OCI-LY1 (cell line): ENCODE results near the gene ARAF.

ENCODE experiments used
- H2AFZ ChIP-seq: fragments of 200-600 bp; sonication (generic), shearing (Covaris generic); 2 replicates; pipeline ENCODE4 v1.6.0; 2014; ENCODE audit warnings: antibody characterized with exemption, mild to moderate bottlenecking, low read length
- H3F3A ChIP-seq: fragments of 200-600 bp; sonication (generic), shearing (Covaris generic); 2 replicates; pipeline ENCODE4 v1.6.0; 2014; ENCODE audit warnings: mild to moderate bottlenecking, antibody characterized with exemption, low read length, moderate library complexity; ENCODE audit not compliant: insufficient read depth
- H3K27ac ChIP-seq: fragments of 200-600 bp; sonication (generic); 2 replicates; pipeline ENCODE4 v1.5.1; 2014; ENCODE audit warnings: low read length, mixed run types, mild to moderate bottlenecking, low read depth; ENCODE audit not compliant: poor library complexity, severe bottlenecking
- H3K27me3 ChIP-seq: fragments of 200-600 bp; sonication (generic); 2 replicates; pipeline ENCODE4 v1.6.0; 2014; ENCODE audit warnings: antibody characterized with exemption, mild to moderate bottlenecking, low read length, moderate library complexity; ENCODE audit not compliant: insufficient read depth
- H3K36me3 ChIP-seq: fragments of 200-600 bp; sonication (generic); 2 replicates; pipeline ENCODE4 v1.6.1; 2014; ENCODE audit warnings: mild to moderate bottlenecking, antibody characterized with exemption, low read length, moderate library complexity, mixed read lengths; ENCODE audit not compliant: insufficient read depth
- H3K4me1 ChIP-seq: fragments of 200-600 bp; sonication (generic); 2 replicates; pipeline ENCODE4 v1.5.1; 2014; ENCODE audit warnings: mild to moderate bottlenecking, low read length, moderate library complexity; ENCODE audit not compliant: insufficient read depth, severe bottlenecking
- H3K4me2 ChIP-seq: fragments of 200-600 bp; sonication (generic), shearing (Covaris generic); 2 replicates; pipeline ENCODE4 v1.6.1; 2014; ENCODE audit warnings: low read length
- H3K4me3 ChIP-seq: fragments of 200-600 bp; sonication (generic); 2 replicates; pipeline ENCODE4 v1.5.1; 2014; ENCODE audit warnings: low read length, low read depth, mild to moderate bottlenecking, mixed read lengths; ENCODE audit not compliant: poor library complexity, severe bottlenecking
- H3K79me2 ChIP-seq: fragments of 200-600 bp; shearing (Covaris generic); 2 replicates; pipeline ENCODE4 v1.6.1; 2016; ENCODE audit warnings: mixed run types, low read length, mixed read lengths; ENCODE audit not compliant: insufficient read depth
- H3K9ac ChIP-seq: fragments of 200-600 bp; sonication (generic), shearing (Covaris generic); 2 replicates; pipeline ENCODE4 v1.6.1; 2014; ENCODE audit warnings: mild to moderate bottlenecking, low read length, mixed read lengths
- H3K9me2 ChIP-seq: fragments of 200-600 bp; sonication (generic), shearing (Covaris generic); 2 replicates; pipeline ENCODE4 v1.6.1; 2014; ENCODE audit warnings: low read depth, mild to moderate bottlenecking, low read length, mixed read lengths
- H3K9me3 ChIP-seq: fragments of 200-600 bp; shearing (Covaris generic); 2 replicates; pipeline ENCODE4 v1.6.1; 2014; ENCODE audit warnings: low read length, mixed read lengths
- H4K20me1 ChIP-seq: fragments of 200-600 bp; sonication (generic), shearing (Covaris generic); 2 replicates; pipeline ENCODE4 v1.6.0; 2016; ENCODE audit warnings: mild to moderate bottlenecking, low read length; ENCODE audit not compliant: insufficient read depth
- EZH2 ChIP-seq: fragments of 200-600 bp; sonication (generic), shearing (Covaris generic); IDR thresholded peaks from 2 replicates; pipeline ENCODE4 v1.8.0; 2017; ENCODE audit warnings: borderline replicate concordance, mixed run types, mild to moderate bottlenecking, antibody characterized with exemption, low read length, moderate library complexity, mixed read lengths
- TF ChIP-seq, protein P1 (sequence below): fragments of 200-600 bp; sonication (generic), shearing (Covaris generic); IDR thresholded peaks from 2 replicates; pipeline ENCODE4 v1.5.1; 2017; ENCODE audit warnings: mild to moderate bottlenecking, antibody characterized with exemption, low read length, moderate library complexity, mixed read lengths

Gene ARAF

DNA sequence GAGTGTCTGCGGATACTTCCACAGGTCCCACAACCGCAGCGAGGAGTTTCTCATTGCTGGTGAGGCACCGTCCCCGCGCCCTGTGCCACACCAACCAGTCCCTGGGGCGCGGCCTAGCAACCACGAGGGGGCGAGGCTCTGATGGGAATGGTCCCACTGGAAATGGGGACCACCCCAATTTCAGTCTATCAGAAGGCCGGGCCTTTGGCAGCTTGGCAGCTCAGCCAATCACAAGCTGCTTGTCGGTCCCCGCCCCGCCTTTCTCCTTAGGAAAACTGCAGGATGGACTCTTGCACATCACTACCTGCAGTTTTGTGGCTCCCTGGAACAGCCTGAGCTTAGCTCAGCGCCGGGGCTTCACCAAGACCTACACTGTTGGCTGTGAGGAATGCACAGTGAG, 24.3 kb downstream of the ARAF start:
- no peaks in the 10 kb centered on the region for H3K9me3 ChIP-seq
- H3K4me2 ChIP-seq, result no peak overlapping the region
- H3K79me2 ChIP-seq, result no peaks in the 10 kb centered on the region
- no peaks in the 10 kb centered on the region for H3K4me1 ChIP-seq
- H3K9me2 ChIP-seq, result no peaks in the 10 kb centered on the region
- H3K27me3 ChIP-seq, result no peaks in the 10 kb centered on the region
- TF ChIP-seq, protein P1, sequence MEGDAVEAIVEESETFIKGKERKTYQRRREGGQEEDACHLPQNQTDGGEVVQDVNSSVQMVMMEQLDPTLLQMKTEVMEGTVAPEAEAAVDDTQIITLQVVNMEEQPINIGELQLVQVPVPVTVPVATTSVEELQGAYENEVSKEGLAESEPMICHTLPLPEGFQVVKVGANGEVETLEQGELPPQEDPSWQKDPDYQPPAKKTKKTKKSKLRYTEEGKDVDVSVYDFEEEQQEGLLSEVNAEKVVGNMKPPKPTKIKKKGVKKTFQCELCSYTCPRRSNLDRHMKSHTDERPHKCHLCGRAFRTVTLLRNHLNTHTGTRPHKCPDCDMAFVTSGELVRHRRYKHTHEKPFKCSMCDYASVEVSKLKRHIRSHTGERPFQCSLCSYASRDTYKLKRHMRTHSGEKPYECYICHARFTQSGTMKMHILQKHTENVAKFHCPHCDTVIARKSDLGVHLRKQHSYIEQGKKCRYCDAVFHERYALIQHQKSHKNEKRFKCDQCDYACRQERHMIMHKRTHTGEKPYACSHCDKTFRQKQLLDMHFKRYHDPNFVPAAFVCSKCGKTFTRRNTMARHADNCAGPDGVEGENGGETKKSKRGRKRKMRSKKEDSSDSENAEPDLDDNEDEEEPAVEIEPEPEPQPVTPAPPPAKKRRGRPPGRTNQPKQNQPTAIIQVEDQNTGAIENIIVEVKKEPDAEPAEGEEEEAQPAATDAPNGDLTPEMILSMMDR, result no peak
- TF ChIP-seq EZH2, result no peak
- no peak overlapping the region for H3K27ac ChIP-seq
- no peak overlapping the region for H2AFZ ChIP-seq
- H3K9ac ChIP-seq, result no peak overlapping the region
- no peaks in the 10 kb centered on the region for H4K20me1 ChIP-seq
- no peaks in the 10 kb centered on the region for H3F3A ChIP-seq
- no peaks in the 10 kb centered on the region for H3K36me3 ChIP-seq
- H3K4me3 ChIP-seq, result no peak overlapping the region

DNA sequence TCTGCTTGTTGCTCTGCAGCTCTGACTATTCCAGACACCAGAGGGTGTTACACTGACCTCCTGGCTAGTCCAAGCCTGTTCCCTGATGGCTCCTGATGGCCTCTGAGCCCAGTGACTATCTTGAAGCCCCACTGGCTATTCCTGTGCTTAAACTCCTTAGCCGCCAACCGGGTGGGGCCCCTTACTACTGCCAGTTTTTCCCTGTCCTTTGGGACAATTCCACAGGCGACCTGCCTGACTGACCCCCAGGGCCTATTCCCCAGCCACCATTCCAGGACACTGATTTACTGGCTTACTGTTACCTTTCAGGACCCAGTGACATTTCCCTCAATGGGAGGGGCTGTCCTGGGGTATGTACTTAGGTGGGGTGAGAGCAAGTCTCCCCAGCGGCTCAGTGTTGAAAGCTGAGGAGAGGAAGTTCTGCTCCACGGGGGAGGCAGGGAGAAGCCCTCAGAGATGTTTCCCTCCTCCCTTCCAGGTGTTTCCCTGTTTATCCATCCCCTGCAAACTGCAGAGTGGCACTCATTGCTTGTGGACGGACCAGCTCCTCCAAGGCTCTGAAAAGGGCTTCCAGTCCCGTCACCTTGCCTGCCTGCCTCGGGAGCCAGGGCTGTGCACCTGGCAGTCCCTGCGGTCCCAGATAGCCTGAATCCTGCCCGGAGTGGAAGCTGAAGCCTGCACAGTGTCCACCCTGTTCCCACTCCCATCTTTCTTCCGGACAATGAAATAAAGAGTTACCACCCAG, 25.2 kb downstream of the ARAF start:
- H3K4me3 ChIP-seq, result no peak overlapping the region
- no peak overlapping the region for H2AFZ ChIP-seq
- no peak overlapping the region for H3K9ac ChIP-seq
- no peak overlapping the region for H3K4me2 ChIP-seq
- TF ChIP-seq, protein P1, result no peak
- TF ChIP-seq EZH2, result no peak
- H4K20me1 ChIP-seq, result no peaks in the 10 kb centered on the region
- H3K4me1 ChIP-seq, result no peaks in the 10 kb centered on the region
- H3K27me3 ChIP-seq, result no peaks in the 10 kb centered on the region
- no peaks in the 10 kb centered on the region for H3K36me3 ChIP-seq
- no peaks in the 10 kb centered on the region for H3F3A ChIP-seq
- H3K27ac ChIP-seq, result no peak overlapping the region
- H3K9me2 ChIP-seq, result no peaks in the 10 kb centered on the region
- H3K79me2 ChIP-seq, result no peaks in the 10 kb centered on the region
- H3K9me3 ChIP-seq, result no peaks in the 10 kb centered on the region

DNA sequence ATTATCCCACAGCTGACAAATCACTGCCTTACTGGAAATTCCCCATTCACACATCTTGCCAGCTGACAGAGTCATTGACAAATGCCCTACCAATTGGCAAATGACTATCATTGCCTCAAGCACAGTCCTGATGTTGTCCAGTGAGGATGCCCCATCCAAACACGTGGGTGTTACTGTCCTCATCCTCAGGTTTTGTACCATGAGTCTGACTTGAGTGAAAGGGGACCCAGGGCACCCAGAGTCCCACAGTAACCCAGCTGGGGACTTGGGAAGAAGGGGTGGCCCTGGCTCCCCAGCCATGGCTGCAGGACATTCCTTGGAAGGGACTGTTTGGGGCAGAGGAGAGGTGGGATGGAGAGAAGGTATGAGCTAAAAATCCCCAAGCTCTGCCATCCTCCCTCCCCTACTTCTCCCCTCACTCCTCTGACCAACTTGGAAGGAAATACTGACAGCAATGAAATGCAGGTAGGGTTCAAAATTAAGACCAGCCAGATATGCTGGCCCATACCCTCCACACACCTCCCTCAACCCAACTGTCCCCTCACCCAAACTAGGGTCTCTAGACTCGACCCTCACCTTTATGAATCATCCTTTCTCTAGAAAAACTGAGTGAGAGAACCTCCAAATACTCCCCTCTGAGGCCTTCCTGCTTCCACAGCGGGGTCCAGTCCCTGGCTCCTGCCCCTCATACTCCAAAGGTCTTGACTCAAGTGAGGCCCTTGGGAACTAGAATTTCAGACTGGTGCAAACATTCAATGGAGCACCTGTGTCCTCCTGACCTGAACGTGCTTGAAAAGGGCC, 26.3 kb downstream of the ARAF start:
- H3K4me2 ChIP-seq, result no peak overlapping the region
- no peaks in the 10 kb centered on the region for H3K36me3 ChIP-seq
- no peaks in the 10 kb centered on the region for H3K27me3 ChIP-seq
- no peak overlapping the region for H3K27ac ChIP-seq
- H3K9me2 ChIP-seq, result no peaks in the 10 kb centered on the region
- H3K9ac ChIP-seq, result no peak overlapping the region
- no peaks in the 10 kb centered on the region for H4K20me1 ChIP-seq
- no peak overlapping the region for H3K4me3 ChIP-seq
- no peaks in the 10 kb centered on the region for H3K4me1 ChIP-seq
- TF ChIP-seq EZH2, result no peak
- TF ChIP-seq, protein P1, result no peak
- H2AFZ ChIP-seq, result no peak overlapping the region
- H3F3A ChIP-seq, result no peaks in the 10 kb centered on the region
- no peaks in the 10 kb centered on the region for H3K79me2 ChIP-seq
- H3K9me3 ChIP-seq, result no peaks in the 10 kb centered on the region
